Skeletal muscle satellite cell (primary cell): ENCODE data around the gene CRAT.
A peak's percentile ranks its signal among the peaks of the same experiment; 100 is the strongest.

Experiments used
- H3K27me3 ChIP-seq: 2 replicates; pipeline ENCODE4 v1.7.0; 2013; ENCODE audit warnings: low read length; ENCODE audit not compliant: control insufficient read depth, insufficient read depth
- H3K36me3 ChIP-seq: 2 replicates; pipeline ENCODE4 v1.7.0; 2013; ENCODE audit warnings: mild to moderate bottlenecking, control low read depth, low read length; ENCODE audit not compliant: insufficient read depth
- H3K4me1 ChIP-seq: 2 replicates; pipeline ENCODE4 v1.7.0; 2013; ENCODE audit warnings: low read length; ENCODE audit not compliant: control insufficient read depth, insufficient read depth
- H3K4me2 ChIP-seq: 2 replicates; pipeline ENCODE4 v1.7.0; 2013; ENCODE audit warnings: mild to moderate bottlenecking, low read length
- H3K4me3 ChIP-seq: 2 replicates; pipeline ENCODE4 v1.7.0; 2013; ENCODE audit warnings: low read length
- H3K9ac ChIP-seq: 2 replicates; pipeline ENCODE4 v1.7.0; 2013; ENCODE audit warnings: mild to moderate bottlenecking, low read depth, low read length, moderate library complexity
- H3K9me3 ChIP-seq: replicated peaks from 2 replicates; pipeline ENCODE4 v1.7.0; 2013; ENCODE audit warnings: mild to moderate bottlenecking, control low read depth, low read length

The CRAT gene

DNA sequence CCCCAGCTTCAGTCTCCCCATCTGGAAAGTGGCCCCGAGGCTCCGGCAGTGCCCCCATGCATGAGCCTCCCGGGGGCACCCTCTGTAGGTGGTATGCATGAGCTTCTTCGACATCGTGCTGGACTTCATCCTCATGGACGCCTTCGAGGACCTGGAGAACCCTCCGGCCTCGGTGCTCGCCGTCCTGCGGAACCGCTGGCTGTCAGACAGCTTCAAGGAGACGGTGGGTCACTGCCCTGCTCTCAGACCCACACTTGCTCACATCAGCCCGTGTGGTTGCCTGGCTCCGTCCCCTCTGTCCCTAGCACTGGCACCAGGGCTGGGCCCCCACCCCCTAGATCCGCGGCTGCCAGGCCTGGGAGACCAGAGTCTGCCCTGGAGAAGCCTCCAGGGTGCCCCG lies 42.5 kb downstream of the CRAT start:
- Histone ChIP-seq H3K4me3 (no peak overlapping the region), H3K4me2 (no peak overlapping the region), H3K9me3 (no peaks in the 10 kb centered on the region), H3K4me1 (no peaks in the 10 kb centered on the region), H3K9ac (no peak overlapping the region), H3K27me3 (no peaks in the 10 kb centered on the region), H3K36me3 (peaks cover 34% of the 10 kb centered on the region)

DNA sequence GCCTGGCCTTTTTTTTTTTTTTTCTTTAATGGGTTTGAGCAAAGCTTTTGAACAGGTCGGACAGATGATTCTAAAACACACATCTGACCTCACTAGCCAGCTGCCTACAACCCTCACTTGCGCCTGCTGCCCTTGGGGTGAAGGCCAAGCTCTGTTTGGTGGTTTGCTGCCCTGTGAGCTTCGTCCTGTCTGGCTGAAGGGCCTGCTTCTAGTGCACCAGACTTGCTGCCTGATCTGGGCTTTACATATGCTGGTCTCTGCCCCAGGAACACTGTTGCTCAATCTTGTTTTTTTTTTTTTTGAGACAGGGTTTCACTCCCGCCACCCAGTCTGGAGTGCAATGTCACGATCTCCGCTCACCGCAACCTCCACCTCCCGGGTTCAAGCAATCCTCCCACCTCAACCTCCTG lies 46.1 kb downstream of the CRAT start:
- Histone ChIP-seq H3K36me3 (peaks cover 38% of the 10 kb centered on the region), H3K4me3 (no peak overlapping the region), H3K4me1 (peaks cover 6% of the 10 kb centered on the region), H3K4me2 (no peak overlapping the region), H3K9me3 (no peaks in the 10 kb centered on the region), H3K27me3 (no peaks in the 10 kb centered on the region), H3K9ac (no peak overlapping the region)

DNA sequence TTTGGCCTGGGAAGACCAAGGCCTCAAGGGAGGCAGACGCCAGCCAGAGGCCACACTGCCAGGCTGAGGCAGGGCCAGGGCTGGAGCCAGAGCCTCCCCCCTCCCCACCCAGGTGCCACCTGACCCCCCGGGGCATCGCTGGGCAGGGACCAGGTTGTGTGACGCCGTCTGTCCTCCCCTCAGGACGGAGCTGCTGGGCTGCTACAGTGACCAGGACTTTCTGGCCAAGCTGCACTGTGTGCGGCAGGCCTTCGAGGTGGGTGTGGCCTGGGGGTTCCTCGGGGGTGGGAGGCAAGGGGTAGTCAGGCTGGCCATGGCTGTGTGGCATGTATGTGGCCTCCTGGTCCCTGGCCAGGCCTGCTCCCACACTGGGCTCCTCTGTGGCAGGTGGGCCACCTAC lies 47.5 kb downstream of the CRAT start:
- Histone ChIP-seq H3K4me3 (no peak overlapping the region), H3K4me2 (no peak overlapping the region), H3K9me3 (no peaks in the 10 kb centered on the region), H3K36me3 (peaks cover 29% of the 10 kb centered on the region), H3K9ac (no peak overlapping the region), H3K27me3 (no peaks in the 10 kb centered on the region), H3K4me1 (peaks cover 19% of the 10 kb centered on the region)

DNA sequence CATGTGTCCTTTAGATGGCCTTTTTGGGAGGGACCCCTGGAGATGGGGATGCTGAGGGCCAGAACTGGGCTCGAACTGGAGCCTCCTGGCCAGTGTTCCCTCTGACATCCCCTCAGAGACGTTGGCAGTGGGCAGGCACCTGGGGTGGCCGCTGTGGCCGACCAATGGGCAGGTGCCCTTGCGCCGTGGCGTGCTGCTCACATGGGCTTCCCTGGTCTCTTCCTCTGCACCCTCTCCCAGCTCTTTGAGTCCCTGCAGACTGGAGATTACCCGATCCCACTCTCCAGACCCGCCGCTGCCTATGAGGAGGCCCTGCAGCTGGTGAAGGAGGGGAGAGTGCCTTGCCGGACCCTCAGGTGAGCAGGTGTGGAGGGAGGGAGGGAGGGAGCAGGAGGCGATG lies 49.6 kb downstream of the CRAT start:
- no peaks in the 10 kb centered on the region for H3K9me3 ChIP-seq
- no peaks in the 10 kb centered on the region for H3K27me3 ChIP-seq
- H3K4me2 ChIP-seq, result no peak overlapping the region
- H3K4me1 ChIP-seq, result peaks cover 21% of the 10 kb centered on the region
- H3K9ac ChIP-seq, result no peak overlapping the region
- H3K36me3 ChIP-seq, result peaks cover 22% of the 10 kb centered on the region
- H3K4me3 ChIP-seq, result no peak overlapping the region

DNA sequence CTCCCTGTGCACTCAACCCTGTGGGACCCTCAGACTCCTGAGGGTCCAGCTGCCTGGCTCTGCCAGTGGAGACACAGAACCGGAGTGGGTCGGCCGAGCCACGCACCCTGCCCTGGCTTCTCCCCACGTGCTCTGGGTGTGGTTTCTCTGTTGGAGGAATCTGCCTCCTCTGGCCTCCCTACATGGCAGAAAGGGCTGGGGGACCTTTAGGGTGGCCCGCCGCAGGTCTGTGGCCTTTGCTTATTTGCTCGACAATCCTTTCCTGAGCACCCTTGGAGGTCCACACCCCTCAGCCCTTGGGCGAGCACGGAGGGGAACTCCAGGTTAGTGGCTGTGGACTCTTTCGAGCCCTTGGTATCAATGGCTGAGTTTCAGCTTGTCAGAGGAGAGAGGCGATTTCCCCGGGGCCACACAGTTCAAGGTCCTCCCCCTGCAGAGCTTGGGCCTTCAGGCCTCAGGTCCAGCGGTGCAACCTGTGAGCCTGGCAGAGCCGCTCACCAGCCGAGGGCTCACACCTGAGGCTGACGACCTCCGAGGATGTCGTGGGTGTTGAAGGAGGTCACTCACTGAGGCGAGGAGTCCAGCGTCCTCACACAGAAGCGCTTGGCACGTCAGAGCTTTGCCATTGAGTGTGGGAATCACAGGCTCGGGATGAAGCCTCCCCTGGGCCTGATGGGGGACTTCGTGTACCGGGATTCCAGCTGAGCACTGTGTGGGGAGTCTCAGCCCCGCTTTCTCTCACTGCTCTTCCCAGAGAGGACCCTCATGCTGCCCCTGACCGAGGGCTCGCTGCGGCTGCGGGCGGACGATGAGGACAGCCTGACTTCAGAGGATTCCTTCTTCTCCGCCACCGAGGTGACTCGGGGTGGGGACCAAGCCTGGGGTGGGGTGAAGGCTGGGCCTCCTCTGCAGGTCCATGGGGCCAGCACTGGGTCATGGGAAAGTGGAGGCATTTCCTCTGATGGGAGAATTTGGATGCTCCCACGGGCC lies 50.5 kb downstream of the CRAT start:
- Histone ChIP-seq H3K36me3 (peaks cover 14% of the 10 kb centered on the region), H3K4me2 (peak overlapping the region; percentile 64), H3K4me1 (peaks cover 21% of the 10 kb centered on the region), H3K9me3 (no peaks in the 10 kb centered on the region), H3K4me3 (no peak overlapping the region), H3K27me3 (no peaks in the 10 kb centered on the region), H3K9ac (no peak overlapping the region)

DNA sequence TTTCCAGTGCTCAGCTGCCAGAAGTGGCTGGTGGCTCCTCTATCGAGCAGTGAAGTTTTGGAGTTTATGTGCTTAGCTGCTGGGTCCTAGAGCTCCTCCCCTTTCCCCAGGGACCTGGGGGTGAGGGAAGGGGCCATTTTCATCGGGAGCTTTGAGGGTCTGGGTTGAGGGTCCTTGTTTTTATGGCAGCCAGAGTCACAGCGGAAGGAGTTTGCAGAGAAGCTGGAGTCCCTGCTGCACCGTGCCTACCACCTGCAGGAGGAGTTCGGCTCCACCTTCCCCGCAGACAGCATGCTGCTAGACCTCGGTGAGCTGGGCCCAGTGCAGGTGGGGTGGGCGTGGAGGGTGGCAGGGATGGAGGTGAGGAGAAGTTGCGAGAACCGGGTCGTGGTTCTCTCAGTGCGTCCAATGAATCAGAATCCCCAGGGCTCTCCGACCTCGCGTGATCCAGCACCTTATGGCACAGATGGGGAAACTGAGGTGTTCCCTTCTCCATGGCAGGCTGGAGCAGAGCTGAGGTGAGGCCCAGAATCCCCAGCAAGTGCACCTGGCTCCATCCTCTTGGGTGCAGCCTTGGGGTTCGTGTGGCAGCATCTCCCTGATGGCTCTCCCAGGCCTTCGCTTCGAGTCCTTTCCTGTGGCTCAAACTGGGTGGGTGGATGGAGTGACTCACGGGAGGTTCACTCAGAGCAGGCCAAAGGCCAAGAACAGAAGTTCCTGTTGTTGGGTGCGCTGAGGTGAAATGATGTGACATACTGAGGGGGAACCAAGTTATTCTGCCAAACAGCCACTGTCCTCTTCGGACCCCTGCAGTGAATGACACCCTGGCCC lies 51.4 kb downstream of the CRAT start:
- Histone ChIP-seq H3K4me3 (no peak overlapping the region), H3K27me3 (no peaks in the 10 kb centered on the region), H3K4me1 (peaks cover 21% of the 10 kb centered on the region), H3K9me3 (no peaks in the 10 kb centered on the region), H3K36me3 (peaks cover 17% of the 10 kb centered on the region), H3K9ac (no peak overlapping the region), H3K4me2 (peak overlapping the region; percentile 64)

DNA sequence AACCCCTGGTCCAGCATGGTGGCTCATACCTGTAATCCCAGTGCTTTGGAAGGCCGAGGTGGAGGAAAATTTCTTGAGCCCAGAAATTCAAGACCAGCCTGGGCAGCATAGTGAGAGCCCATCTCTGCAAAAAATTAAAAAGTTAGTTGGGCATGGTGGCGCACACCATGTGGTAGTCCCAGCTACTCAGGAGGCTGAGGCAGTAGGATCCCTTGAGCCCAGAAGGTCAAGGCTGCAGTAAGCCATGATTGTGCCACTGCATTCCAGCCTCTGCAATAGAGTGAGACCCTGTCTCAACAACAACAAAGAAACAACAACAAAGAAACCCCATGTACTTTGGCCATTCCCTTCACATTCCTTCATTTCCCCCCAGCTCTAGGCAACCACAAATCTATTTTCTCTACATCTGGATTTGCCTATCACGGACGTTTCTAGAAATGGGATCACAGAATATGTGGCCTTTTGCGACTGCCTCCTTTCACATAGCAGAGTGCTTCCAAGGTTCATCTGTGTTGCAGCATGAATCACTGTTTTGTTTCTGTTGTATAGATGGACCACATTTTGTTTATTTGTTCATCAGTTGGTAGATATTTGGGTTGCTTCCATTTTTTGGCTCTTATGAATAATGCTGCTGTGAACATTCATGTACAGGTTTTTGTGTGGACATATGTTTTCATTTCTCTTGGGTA lies 56.3 kb downstream of the CRAT start:
- H3K4me1 ChIP-seq, result peaks cover 13% of the 10 kb centered on the region
- H3K36me3 ChIP-seq, result peaks cover 20% of the 10 kb centered on the region
- H3K27me3 ChIP-seq, result no peaks in the 10 kb centered on the region
- no peak overlapping the region for H3K4me2 ChIP-seq
- no peak overlapping the region for H3K4me3 ChIP-seq
- no peaks in the 10 kb centered on the region for H3K9me3 ChIP-seq
- H3K9ac ChIP-seq, result no peak overlapping the region

DNA sequence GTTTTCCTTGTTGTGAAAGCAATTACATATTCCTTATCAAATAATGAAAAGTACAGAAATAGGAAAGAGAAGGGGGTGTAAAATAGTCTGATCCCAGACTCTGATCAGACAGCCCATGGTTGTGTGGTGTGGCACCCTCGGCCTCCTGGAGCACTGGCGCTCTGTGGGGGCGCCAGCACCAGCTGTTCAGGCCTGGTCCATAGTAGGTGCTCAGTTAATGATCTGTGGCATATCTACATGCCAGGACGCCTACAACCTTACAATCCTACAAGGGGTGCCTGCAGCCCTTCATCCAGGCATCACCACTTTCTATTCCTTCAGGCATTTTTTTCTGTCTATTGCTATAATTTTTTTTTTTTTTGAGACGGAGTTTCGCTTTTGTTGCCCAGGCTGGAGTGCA lies 57.6 kb downstream of the CRAT start:
- peaks cover 2% of the 10 kb centered on the region for H3K4me1 ChIP-seq
- H3K9me3 ChIP-seq, result no peaks in the 10 kb centered on the region
- no peaks in the 10 kb centered on the region for H3K27me3 ChIP-seq
- no peak overlapping the region for H3K4me2 ChIP-seq
- H3K4me3 ChIP-seq, result no peak overlapping the region
- H3K9ac ChIP-seq, result no peak overlapping the region
- H3K36me3 ChIP-seq, result peaks cover 28% of the 10 kb centered on the region

DNA sequence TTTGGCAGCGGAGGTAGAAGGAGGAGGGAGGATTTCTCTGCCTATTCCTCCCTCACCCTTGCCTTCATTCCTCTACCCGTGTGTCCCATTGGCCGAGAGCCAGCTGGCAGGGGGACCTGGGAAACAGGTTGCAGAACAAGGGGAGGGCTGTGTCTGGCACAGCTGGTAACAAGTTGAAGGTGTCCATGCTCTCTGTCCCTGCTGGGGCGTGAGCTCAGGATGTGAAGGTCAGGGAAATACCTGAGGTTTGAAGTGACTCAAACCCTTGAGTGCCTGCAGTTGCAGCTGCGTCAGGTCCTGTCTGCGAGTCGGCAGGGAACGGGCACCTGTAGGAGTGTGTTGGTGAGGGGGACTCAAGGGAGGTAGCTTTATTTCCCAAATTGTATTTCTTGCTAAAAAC lies 58.0 kb downstream of the CRAT start:
- no peak overlapping the region for H3K4me2 ChIP-seq
- no peaks in the 10 kb centered on the region for H3K9me3 ChIP-seq
- H3K4me3 ChIP-seq, result no peak overlapping the region
- no peak overlapping the region for H3K9ac ChIP-seq
- no peaks in the 10 kb centered on the region for H3K27me3 ChIP-seq
- H3K4me1 ChIP-seq, result no peaks in the 10 kb centered on the region
- H3K36me3 ChIP-seq, result peaks cover 29% of the 10 kb centered on the region
